Measurements from ENCODE around the gene CH25H.

- TF ChIP-seq CTCF (IDR thresholded peaks at IDR 0.05) (peak in 2 of 4 donors; percentile 21), POLR2A (IDR thresholded peaks at IDR 0.05) (no peak)
Observed at GRCh38 chr10:89224739-89225443, 17.8 kb upstream of the CH25H start.

Data from right lobe of liver (tissue), 4 donors.